Hindlimb muscle (tissue), 1 donor: ENCODE results near the gene ZNF790. TPM values are rescaled to one million over a fixed set of nuclear protein-coding genes. Genes with fewer than 3 reads are reported as not detected.
"Not testable (repeated sequence)": the region's sequence is repeated elsewhere in the genome, so short reads cannot be mapped to it uniquely, and the experiment has no call there.

Experiments
- DNase-seq: peaks from one replicate; pipeline ENCODE4 v3.0.0-alpha.2; 2013
- polyA plus RNA-seq: library from polyadenylated mRNA; unstranded; fragments of 120-200 nt; gene quantifications from one replicate; pipeline ENCODE4 v1.2.1, GENCODE V29; 2013; ENCODE audit not compliant: insufficient read length

ZNF790 gene
- 6.7 TPM for polyA plus RNA-seq

DNA sequence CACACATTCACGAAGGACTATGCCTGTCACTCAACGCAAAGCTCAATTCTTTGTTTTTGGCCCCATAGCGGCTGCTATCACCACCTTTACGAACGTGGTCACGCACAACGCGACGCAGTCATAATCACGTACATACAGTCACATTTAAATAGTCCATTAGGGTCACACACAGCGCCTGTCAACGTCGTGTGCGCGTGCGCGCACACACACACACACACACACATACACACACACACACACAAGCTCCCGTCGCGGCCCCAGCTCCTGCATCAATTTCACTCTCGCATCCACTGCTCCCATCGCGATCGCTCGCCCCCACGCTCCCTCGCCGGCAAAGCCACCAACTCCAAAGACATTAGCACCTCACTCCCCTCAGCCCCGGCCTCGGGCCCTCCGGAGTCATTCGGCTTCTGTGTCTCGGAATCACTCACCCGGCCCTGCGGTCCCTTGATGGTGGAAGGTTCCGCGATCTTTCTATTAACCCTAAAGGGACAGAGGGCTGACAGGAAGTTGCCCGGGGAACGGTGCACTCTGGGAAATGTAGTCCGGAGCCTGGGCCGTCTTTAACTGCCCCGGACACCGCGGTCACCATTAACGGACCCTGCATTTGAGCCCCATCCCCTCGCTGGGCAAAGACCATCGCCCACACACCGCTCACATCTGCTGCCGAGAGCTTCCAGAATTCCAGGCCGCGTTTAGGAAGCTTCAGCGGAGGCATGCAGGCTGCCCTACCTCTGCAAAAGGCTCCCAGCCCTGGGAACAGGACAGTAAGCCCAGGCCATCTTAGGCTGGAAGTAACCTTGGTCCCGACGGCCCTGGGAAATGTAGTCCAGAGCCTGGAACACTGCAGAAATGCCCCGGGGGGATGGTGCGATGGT, at the start of gene ZNF790:
ZNF790 (minus strand) TSS at position 482 of the 878 bp plus-strand sequence. CDS start 12,768 bp downstream, outside the sequence.
- DNase-seq = peak; percentile 94

DNA sequence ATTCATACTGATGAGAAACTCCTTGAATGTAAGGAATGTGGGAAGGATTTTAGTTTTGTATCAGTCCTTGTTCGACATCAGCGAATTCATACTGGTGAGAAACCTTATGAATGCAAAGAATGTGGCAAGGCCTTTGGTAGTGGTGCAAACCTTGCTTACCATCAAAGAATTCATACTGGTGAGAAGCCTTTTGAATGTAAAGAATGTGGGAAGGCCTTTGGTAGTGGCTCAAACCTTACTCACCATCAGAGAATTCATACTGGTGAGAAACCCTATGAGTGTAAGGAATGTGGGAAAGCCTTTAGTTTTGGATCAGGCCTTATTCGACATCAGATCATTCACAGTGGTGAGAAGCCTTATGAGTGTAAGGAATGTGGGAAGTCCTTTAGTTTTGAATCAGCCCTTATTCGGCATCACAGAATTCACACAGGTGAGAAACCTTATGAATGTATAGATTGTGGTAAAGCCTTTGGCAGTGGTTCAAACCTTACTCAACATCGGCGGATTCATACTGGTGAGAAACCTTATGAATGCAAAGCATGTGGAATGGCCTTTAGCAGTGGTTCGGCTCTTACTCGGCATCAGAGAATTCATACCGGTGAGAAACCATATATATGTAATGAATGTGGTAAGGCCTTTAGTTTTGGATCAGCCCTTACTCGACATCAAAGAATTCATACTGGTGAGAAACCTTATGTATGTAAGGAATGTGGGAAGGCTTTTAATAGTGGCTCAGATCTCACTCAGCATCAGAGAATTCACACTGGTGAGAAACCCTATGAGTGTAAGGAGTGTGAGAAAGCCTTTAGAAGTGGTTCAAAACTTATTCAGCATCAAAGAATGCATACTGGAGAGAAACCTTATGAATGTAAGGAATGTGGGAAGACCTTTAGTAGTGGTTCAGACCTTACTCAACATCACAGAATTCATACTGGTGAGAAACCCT, 39.1 kb upstream of the ZNF790 start:
- no peak for DNase-seq

DNA sequence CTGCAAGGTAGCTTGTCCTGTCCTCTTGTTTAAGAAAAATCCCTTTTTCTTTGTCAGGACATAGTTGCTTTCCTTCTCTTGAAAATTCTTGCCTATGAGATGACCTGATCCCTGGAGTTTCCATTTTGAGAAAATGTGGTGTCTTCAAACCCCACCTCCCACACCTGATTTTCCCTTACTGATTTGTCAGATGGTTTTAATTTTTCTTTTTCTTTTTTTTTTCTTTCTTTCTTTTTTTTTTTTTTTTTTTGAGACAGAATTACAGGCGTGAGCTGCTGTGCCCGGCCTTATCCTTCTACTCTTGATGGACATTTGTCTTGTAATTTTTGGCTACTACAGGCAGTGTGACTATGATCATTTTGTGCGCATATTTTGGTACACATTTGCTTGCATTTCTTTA, 13.7 kb upstream of the ZNF790 start:
- DNase-seq = no peak

- peak; percentile 96 for DNase-seq
Observed at GRCh38 chr19:36850559-36851442, 12.6 kb upstream of the ZNF790 start, which contains the start of gene ZNF345. Gene ZNF345, plus strand, starts transcription at chr19:36850876. Its CDS starts 25,955 bp downstream, at chr19:36876831.

DNA sequence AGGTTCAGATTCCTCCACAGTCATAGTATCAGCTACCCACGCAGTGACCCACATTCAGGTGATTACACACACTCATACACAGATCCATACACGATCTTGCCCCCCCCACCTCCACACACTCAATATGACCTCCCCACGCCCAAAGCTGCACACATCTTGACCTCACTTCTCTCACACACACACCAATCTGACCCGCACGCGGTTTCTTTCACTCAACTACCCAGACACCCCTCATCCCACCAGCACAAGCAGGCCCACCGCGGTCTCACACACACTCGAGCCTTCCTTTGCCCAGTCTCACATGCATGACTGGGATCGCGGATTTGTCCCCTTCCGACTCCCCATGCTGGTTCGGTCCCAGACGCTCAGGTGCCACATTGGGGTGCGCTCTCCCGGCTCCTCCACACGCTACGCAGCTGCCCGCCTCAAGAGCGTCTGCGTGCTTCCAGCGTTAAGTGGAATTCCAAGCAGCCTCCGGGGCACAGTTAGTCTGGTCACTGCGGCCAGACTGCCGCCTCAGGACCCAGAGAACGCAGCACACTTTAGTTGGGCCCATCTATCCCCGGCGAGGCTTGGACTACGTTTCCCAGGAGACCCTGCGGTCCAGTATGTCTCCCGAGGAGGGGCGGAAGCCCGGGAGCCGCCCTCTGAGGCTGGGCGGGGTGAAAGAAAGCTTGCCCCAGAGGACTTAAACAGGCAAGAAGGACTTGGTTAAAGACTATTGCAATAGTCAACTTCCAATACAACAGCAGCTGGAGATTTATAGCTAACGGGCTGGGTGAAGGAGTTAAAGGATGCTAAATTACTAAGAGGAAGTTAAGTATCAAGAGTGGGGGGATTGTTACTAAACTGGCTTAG, 11.7 kb upstream of the ZNF790 start:
- DNase-seq = peak; percentile 93

DNA sequence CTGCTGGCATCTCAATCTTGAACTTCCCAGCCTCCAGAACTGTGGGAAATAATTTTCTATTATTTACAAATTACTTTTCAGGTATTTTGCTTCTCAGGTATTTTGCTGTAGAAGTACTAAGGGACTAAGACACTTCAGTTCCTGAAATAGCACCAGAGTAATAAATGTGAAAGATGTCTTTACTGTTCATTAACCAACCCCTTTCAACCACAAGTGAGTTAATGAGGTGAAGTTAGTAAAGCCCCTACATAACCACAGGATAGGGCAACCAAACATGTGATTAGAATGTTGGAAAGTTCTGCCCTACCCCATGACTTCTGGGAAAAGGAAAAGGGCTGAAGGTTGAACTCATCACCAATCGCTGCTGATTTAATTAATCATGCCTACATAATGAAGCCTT, 9.8 kb upstream of the ZNF790 start:
- no peak for DNase-seq

- DNase-seq = no peak
Observed at GRCh38 chr19:36838784-36839324, 667 bp upstream of the ZNF790 start.

GRCh38 chr19:36837176-36837905, 846 bp downstream of the ZNF790 start:
- no peak for DNase-seq

GRCh38 chr19:36833430-36833829, 4.8 kb downstream of the ZNF790 start:
- no peak for DNase-seq

GRCh38 chr19:36821758-36822157, 16.4 kb downstream of the ZNF790 start:
- no peak for DNase-seq

- DNase-seq = no peak
Observed at GRCh38 chr19:36819130-36819630, 19.0 kb downstream of the ZNF790 start.

- DNase-seq = no peak
Observed at GRCh38 chr19:36807029-36807428, 31.2 kb downstream of the ZNF790 start.

DNA sequence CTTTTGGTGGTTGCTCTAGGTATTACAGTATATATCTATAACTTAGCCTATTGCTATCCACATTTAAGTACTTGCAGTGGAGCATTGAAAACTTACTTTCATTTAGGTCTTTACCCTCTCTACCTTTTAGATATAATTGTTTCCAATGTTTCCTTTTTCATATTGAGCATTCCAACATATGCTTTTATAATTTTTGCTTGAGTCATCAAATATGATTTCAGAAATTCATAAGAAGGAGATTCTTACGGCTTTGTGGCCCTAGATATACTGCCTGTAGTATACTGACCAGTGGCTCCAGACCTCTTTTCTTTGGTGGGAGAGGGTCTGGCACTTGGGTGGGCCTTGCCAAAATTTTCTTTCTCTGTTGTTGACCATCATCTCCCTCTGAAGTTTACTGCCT, 32.8 kb downstream of the ZNF790 start:
- DNase-seq = no peak

DNA sequence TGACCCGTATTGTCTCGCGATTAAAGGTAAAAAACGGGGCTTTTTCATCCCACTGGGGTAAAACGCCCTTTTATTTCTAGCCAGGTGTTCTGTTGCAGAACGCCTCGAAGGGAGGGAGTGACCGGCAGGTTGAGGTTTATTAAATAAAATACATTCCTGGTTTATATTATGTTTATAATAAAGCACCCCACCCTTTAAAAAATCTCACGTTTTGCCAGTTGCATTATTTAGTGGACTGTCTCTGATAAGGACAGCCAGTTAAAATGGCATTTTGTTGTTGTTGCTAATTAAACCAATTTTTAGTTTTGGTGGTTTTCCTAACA, 40.4 kb downstream of the ZNF790 start:
- DNase-seq = no peak

- no peak for DNase-seq
Observed at GRCh38 chr19:36796714-36796992, 41.5 kb downstream of the ZNF790 start.

- not testable (repeated sequence) for DNase-seq
Observed at GRCh38 chr19:36791420-36792141, 46.6 kb downstream of the ZNF790 start.

DNA sequence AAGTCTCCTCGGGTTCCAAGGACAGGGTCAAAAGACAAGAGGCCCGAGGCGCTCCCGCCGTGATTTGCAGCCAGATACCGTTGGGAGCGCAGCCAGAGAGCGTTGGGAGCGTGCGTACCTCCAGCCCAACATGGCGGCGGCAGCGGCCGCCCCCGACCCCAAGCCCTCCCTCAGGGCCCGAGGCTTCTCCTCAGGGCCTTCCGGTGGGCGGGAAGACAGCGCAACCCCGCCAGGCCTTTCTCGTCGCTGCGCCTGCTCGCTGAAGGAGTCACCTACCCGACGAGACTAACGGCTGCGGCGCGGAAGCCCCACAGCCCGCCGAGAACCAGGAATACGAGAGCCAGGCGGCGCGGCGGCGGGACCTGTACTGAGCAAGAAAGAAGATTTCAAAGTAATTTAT, 62.4 kb downstream of the ZNF790 start:
- DNase-seq = peak; percentile 24

- DNase-seq = no peak
Observed at GRCh38 chr19:36773223-36773579, 65.0 kb downstream of the ZNF790 start.
